Glutamatergic neuron (in vitro differentiated cells): ENCODE data around the gene RASSF7. TPM values are rescaled to one million over a fixed set of nuclear protein-coding genes. Genes with fewer than 3 reads are reported as not detected.

Experiments
- DNase-seq: peaks from one replicate; pipeline ENCODE4 v3.0.0; 2022
- H3K27ac Mint-ChIP-seq: one replicate; pipeline ENCODE4 v1.8.0; 2020; ENCODE audit warnings: mild to moderate bottlenecking, mixed read lengths, inconsistent platforms; ENCODE audit not compliant: unreplicated experiment
- H3K27me3 Mint-ChIP-seq: one replicate; pipeline ENCODE4 v1.8.0; 2020; ENCODE audit warnings: mild to moderate bottlenecking, moderate library complexity, mixed read lengths, inconsistent platforms; ENCODE audit not compliant: unreplicated experiment
- H3K36me3 Mint-ChIP-seq: one replicate; pipeline ENCODE4 v1.8.0; 2020; ENCODE audit warnings: mild to moderate bottlenecking, mixed read lengths, inconsistent platforms; ENCODE audit not compliant: unreplicated experiment
- H3K4me1 Mint-ChIP-seq: one replicate; pipeline ENCODE4 v1.8.0; 2020; ENCODE audit warnings: mild to moderate bottlenecking, low read depth, mixed read lengths, inconsistent platforms; ENCODE audit not compliant: unreplicated experiment
- H3K4me3 Mint-ChIP-seq: one replicate; pipeline ENCODE4 v1.8.0; 2020; ENCODE audit warnings: mild to moderate bottlenecking, mixed read lengths, inconsistent platforms; ENCODE audit not compliant: unreplicated experiment
- H3K9me3 Mint-ChIP-seq: one replicate; pipeline ENCODE4 v1.8.0; 2020; ENCODE audit warnings: mild to moderate bottlenecking, moderate library complexity, mixed read lengths, inconsistent platforms; ENCODE audit not compliant: unreplicated experiment
- total RNA-seq: library from RNA; stranded (reverse); fragmentation: NEBNext Ultra II Directional; extraction: Animal tissue kit (Norgen Biotek cat#: 25700); gene quantifications from one replicate; pipeline ENCODE4 v1.2.1, GENCODE V29; 2021; ENCODE audit not compliant: unreplicated experiment
- TF ChIP-seq, protein P1 (sequence below): fragments of 200-600 bp; sonication (generic); IDR thresholded peaks from one replicate; pipeline ENCODE4 v1.5.0; 2021; ENCODE audit not compliant: partially characterized antibody, unreplicated experiment

The RASSF7 gene
- total RNA-seq, 1 donor from 2014 or later = 9.4 TPM

DNA sequence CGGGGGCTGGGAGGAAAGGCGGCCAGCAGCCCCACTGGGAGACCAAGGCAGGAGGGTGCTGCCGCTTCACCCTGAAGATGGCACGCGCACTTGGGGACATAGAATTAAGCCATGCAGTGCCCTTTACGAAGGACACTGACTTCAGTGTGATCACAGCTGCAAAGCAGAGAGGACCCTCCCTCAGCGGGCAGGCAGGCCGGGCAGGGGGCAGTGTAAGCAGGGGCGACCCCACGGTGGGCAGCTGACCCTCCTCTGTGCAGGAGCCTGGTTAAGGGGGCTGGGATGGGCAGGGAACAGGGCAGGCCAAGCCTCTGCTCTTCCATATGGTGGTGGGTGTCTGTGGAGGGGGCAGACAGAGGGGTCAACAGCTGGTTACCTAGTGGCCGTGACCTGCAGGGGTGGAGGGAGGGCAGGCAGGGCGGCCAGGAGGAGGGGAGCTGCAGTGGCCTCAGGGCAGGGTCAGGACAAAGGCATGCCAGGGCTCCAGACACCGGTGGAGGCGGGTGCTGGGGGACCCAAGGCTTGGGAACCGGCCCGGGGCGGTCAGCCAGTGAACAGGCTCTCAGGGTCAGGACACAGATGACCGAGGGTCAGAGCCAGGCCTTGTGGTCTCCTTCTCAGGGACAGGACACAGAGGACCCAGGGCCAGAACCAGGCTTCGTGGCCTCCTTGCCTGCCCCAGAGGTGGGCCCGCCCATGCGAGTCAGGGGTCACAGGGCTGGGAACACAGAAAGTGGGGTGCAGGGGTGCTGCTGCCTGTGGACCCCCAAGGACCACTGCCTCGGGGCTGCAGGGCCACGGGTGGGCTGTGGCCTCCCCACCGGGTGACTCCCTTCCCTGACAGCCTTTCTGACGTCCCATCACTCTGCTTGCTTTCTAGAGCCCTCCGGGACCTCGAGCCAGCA lies 7.4 kb upstream of the RASSF7 start:
- Mint-ChIP-seq H3K27me3 (peaks cover 8% of the 10 kb centered on the region), H3K4me1 (peaks cover 7% of the 10 kb centered on the region), H3K27ac (no peak overlapping the region), H3K36me3 (no peaks in the 10 kb centered on the region), H3K4me3 (no peak overlapping the region), H3K9me3 (peaks cover 4% of the 10 kb centered on the region)
- TF ChIP-seq, protein P1, sequence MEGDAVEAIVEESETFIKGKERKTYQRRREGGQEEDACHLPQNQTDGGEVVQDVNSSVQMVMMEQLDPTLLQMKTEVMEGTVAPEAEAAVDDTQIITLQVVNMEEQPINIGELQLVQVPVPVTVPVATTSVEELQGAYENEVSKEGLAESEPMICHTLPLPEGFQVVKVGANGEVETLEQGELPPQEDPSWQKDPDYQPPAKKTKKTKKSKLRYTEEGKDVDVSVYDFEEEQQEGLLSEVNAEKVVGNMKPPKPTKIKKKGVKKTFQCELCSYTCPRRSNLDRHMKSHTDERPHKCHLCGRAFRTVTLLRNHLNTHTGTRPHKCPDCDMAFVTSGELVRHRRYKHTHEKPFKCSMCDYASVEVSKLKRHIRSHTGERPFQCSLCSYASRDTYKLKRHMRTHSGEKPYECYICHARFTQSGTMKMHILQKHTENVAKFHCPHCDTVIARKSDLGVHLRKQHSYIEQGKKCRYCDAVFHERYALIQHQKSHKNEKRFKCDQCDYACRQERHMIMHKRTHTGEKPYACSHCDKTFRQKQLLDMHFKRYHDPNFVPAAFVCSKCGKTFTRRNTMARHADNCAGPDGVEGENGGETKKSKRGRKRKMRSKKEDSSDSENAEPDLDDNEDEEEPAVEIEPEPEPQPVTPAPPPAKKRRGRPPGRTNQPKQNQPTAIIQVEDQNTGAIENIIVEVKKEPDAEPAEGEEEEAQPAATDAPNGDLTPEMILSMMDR = no peak
- no peak for DNase-seq

DNA sequence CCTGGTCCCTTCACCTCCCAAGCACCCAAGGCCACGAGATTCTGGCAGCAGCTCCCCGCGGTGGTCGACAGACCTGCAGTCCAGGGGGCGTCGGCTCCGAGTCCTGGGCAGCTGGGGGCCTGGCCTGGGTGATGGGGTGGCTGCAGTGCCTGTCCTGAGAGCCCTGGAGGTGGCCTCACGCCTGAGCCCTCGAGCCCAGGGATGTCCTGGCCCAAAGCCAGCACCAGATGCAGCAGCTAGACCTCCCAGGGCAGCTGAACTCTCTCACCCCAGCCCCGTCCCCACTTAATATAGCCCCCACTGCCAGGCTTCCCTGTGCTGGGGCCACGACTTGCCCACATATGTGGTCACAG lies 6.8 kb upstream of the RASSF7 start:
- Mint-ChIP-seq H3K9me3 (peaks cover 1% of the 10 kb centered on the region), H3K4me1 (peaks cover 2% of the 10 kb centered on the region), H3K4me3 (no peak overlapping the region), H3K36me3 (no peaks in the 10 kb centered on the region), H3K27ac (no peak overlapping the region), H3K27me3 (peaks cover 3% of the 10 kb centered on the region)
- DNase-seq = no peak
- TF ChIP-seq, protein P1 = no peak

DNA sequence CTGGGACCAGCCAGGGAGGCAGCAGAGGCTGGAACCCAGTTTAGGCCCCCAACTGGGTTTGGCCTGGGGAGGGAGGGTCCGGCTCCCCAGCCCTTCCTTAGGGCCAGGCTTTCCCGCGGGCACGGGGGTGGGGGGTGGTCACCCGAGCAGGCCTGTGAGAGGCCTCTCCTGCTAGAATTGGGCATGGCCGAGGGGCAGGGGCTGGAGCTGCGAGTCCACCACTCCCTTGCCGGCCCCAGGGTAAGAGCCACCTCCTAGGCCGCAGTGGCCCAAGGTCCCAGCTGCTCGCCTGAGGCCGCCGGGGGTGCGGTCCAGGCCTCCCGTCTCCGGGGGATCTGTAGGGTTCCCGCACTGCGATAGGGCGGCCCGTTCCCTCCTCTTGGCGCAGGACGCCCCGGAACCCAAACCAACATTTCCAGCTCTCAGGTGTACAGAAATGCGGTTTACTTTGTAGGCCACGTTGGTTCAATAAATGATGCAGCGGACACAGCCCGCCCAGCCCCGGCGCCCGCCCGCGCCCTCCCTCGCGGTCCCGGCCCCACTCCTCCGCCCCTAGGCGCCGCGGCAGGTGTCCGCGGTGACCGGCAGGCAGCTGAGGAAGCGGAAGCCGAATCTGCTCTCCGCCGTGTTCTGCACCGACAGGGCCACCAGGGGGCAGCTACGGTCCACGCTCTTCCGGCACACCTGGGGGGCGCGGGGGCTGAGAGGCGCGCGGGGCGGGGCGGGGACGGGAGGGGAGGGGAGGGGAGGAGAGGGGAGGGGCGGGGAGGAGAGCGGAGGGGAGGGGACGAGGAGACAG lies 6.1 kb upstream of the RASSF7 start:
- peak; percentile 79 for DNase-seq
- no peak overlapping the region for H3K4me3 Mint-ChIP-seq
- TF ChIP-seq, protein P1 = peak; percentile 70
- peaks cover 1% of the 10 kb centered on the region for H3K4me1 Mint-ChIP-seq
- H3K9me3 Mint-ChIP-seq = peaks cover 3% of the 10 kb centered on the region
- H3K27ac Mint-ChIP-seq = no peak overlapping the region
- peaks cover 3% of the 10 kb centered on the region for H3K27me3 Mint-ChIP-seq
- H3K36me3 Mint-ChIP-seq = no peaks in the 10 kb centered on the region

DNA sequence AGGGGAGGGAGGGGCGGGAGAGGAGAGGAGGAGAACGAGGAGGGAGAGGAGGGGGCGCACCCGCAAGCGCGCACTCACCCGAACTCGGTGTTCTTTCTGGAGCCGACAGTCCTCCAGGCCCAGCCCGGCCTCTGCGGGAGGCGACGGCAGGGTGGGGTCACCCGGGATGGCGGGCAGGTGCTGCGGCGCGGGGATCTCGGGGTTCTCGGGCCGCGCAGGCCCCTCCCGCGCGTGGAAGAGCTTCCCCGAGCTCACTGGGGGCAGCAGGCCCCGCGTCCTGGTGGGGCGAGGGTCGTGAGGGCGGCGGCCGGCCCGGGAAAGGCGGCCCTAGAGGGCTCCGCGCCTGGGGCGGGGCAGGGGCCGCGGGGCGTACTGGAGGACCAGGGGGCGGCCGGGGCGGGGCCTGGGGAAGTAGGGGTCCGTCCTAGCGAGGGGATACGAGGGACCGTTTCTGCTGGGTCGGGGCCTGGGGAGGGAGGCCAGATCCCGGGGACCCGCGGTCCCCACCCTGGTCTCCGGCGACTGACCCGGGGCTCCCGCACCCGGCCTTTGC lies 5.5 kb upstream of the RASSF7 start:
- H3K36me3 Mint-ChIP-seq = no peaks in the 10 kb centered on the region
- no peak overlapping the region for H3K4me3 Mint-ChIP-seq
- peaks cover 7% of the 10 kb centered on the region for H3K9me3 Mint-ChIP-seq
- H3K27me3 Mint-ChIP-seq = peaks cover 6% of the 10 kb centered on the region
- DNase-seq = no peak
- H3K27ac Mint-ChIP-seq = no peak overlapping the region
- TF ChIP-seq, protein P1 = peak; percentile 39
- peaks cover 1% of the 10 kb centered on the region for H3K4me1 Mint-ChIP-seq
